ENCODE measurements around the gene ILKAP.

Gene ILKAP

DNA sequence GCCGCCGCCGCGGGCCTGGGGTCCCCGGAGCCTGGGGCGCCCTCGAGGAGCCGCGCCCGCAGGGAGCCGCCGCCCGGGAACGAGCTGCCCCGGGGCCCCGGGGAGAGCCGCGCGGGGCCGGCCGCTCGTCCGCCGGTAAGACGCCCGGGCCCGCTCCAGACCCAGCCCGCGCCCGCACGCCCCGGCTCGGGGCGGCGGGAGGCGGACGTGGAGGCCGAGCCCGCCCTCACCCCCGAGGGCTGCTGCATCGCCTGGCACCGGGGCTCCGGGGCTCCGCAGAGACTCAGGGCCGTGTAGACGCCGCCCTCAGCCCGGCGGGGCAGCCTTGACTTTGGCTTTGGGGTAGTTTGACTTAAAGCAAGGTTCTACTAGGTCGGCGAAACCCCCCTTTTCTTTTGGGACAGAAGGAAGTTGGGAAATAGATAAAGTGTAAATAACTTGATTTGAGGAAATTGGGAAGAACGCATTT is 44.4 kb downstream of the ILKAP start:
- TF ChIP-seq YY1 (IDR thresholded peaks at IDR 0.05; ENCODE audit: insufficient read depth, insufficient read length) (no peak), SUZ12 (IDR thresholded peaks at IDR 0.05; ENCODE audit: extremely low read depth, insufficient read depth, insufficient read length) (no peak), ZNF274 (IDR thresholded peaks at IDR 0.05; ENCODE audit: low read depth, low read length) (no peak)
- H3K4me1 ChIP-seq (ENCODE audit: insufficient read depth, insufficient read length): peaks cover 14% of the 10 kb centered on the region
- peak overlapping the region; percentile 54 for H3K4me3 ChIP-seq (ENCODE audit: insufficient read length, low read depth)
- peak overlapping the region; percentile 70 for H3K9ac ChIP-seq (ENCODE audit: insufficient read length, low read depth)
- H3K9me3 ChIP-seq (ENCODE audit: insufficient read depth, low read length): peaks cover 6% of the 10 kb centered on the region; the same call in 1 of the 2 replicates
- H3K36me3 ChIP-seq (ENCODE audit: insufficient read depth, insufficient read length, low read length): no peaks in the 10 kb centered on the region
- DNase-seq (ENCODE audit: low read depth, low spot score): no peak
- H3K27me3 ChIP-seq (ENCODE audit: insufficient read depth, insufficient read length): peaks cover 45% of the 10 kb centered on the region

DNA sequence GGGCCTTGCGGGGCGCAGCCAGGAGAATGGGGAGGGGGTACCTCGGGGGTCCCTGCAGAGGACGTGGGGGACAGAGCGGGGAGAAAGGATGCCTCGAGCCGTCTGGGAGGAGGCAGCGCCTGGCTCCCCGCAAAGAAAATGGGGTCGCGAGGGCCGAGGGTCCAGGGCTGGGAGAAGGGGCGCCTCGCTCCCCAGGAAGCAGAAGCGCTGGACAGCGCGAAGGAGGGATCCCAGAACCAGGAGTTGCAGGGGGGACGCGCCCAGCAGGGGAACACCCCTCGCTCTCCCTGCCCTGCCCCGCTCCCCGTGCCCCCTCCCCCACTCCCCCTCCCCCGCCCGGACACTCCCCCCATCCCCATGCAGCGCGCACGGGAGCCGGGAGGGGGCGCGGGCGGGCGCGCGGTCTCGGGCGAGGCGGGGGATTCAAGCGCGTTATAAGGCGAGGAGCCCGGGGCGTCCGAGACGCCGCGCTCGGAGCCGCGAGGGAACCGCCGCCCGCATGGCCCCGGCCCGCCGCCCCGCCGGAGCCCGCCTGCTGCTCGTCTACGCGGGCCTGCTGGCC is 44.9 kb downstream of the ILKAP start, which contains the start of gene ERFE:
Gene ERFE, plus strand, starts transcription at position 462 of the 562 bp plus-strand sequence. Its CDS starts 38 bp downstream, at position 500.
- peak within 1 kb of the TSS; percentile 70 for H3K9ac ChIP-seq (ENCODE audit: insufficient read length, low read depth)
- TF ChIP-seq YY1 (IDR thresholded peaks at IDR 0.05; ENCODE audit: insufficient read depth, insufficient read length) (no peak), SUZ12 (IDR thresholded peaks at IDR 0.05; ENCODE audit: extremely low read depth, insufficient read depth, insufficient read length) (no peak), ZNF274 (IDR thresholded peaks at IDR 0.05; ENCODE audit: low read depth, low read length) (no peak)
- H3K36me3 ChIP-seq (ENCODE audit: insufficient read depth, insufficient read length, low read length): no peaks in the 10 kb centered on the region
- H3K4me1 ChIP-seq (ENCODE audit: insufficient read depth, insufficient read length): peaks cover 14% of the 10 kb centered on the region
- H3K4me3 ChIP-seq (ENCODE audit: insufficient read length, low read depth): peak within 1 kb of the TSS; percentile 54
- peaks cover 7% of the 10 kb centered on the region; the same call in 1 of the 2 replicates for H3K9me3 ChIP-seq (ENCODE audit: insufficient read depth, low read length)
- DNase-seq (ENCODE audit: low read depth, low spot score): peak; percentile 50
- peaks cover 40% of the 10 kb centered on the region for H3K27me3 ChIP-seq (ENCODE audit: insufficient read depth, insufficient read length)

GRCh38 chr2:238158018-238158508 is 45.4 kb downstream of the ILKAP start:
- Histone ChIP-seq H3K4me1 (ENCODE audit: insufficient read depth, insufficient read length) (peaks cover 12% of the 10 kb centered on the region), H3K27me3 (ENCODE audit: insufficient read depth, insufficient read length) (peaks cover 34% of the 10 kb centered on the region), H3K9me3 (ENCODE audit: insufficient read depth, low read length) (peaks cover 7% of the 10 kb centered on the region; the same call in 1 of the 2 replicates), H3K4me3 (ENCODE audit: insufficient read length, low read depth) (no peak overlapping the region), H3K9ac (ENCODE audit: insufficient read length, low read depth) (no peak overlapping the region), H3K36me3 (ENCODE audit: insufficient read depth, insufficient read length, low read length) (no peaks in the 10 kb centered on the region)
- TF ChIP-seq YY1 (IDR thresholded peaks at IDR 0.05; ENCODE audit: insufficient read depth, insufficient read length) (no peak), SUZ12 (IDR thresholded peaks at IDR 0.05; ENCODE audit: extremely low read depth, insufficient read depth, insufficient read length) (no peak), ZNF274 (IDR thresholded peaks at IDR 0.05; ENCODE audit: low read depth, low read length) (no peak)
- no peak for DNase-seq (ENCODE audit: low read depth, low spot score)

- no peak overlapping the region for H3K4me3 ChIP-seq (ENCODE audit: insufficient read length, low read depth)
These were observed 45.9 kb downstream of the ILKAP start for GRCh38 chr2:238157506-238158017.

GRCh38 chr2:238155761-238156694 is 47.5 kb downstream of the ILKAP start:
- Histone ChIP-seq H3K4me1 (ENCODE audit: insufficient read depth, insufficient read length) (peaks cover 17% of the 10 kb centered on the region), H3K9me3 (ENCODE audit: insufficient read depth, low read length) (peaks cover 7% of the 10 kb centered on the region; the same call in 1 of the 2 replicates), H3K36me3 (ENCODE audit: insufficient read depth, insufficient read length, low read length) (no peaks in the 10 kb centered on the region), H3K4me3 (ENCODE audit: insufficient read length, low read depth) (no peak overlapping the region), H3K9ac (ENCODE audit: insufficient read length, low read depth) (no peak overlapping the region), H3K27me3 (ENCODE audit: insufficient read depth, insufficient read length) (peaks cover 14% of the 10 kb centered on the region)
- TF ChIP-seq YY1 (IDR thresholded peaks at IDR 0.05; ENCODE audit: insufficient read depth, insufficient read length) (no peak), ZNF274 (IDR thresholded peaks at IDR 0.05; ENCODE audit: low read depth, low read length) (no peak), SUZ12 (IDR thresholded peaks at IDR 0.05; ENCODE audit: extremely low read depth, insufficient read depth, insufficient read length) (no peak)
- no peak for DNase-seq (ENCODE audit: low read depth, low spot score)

More at GRCh38 chr2:238157506-238158017, 45.9 kb downstream of the ILKAP start:
- Histone ChIP-seq H3K9ac (ENCODE audit: insufficient read length, low read depth) (no peak overlapping the region), H3K36me3 (ENCODE audit: insufficient read depth, insufficient read length, low read length) (no peaks in the 10 kb centered on the region), H3K4me1 (ENCODE audit: insufficient read depth, insufficient read length) (peaks cover 12% of the 10 kb centered on the region), H3K9me3 (ENCODE audit: insufficient read depth, low read length) (peaks cover 7% of the 10 kb centered on the region; the same call in 1 of the 2 replicates), H3K27me3 (ENCODE audit: insufficient read depth, insufficient read length) (peaks cover 29% of the 10 kb centered on the region)
- DNase-seq (ENCODE audit: low read depth, low spot score): no peak
- TF ChIP-seq SUZ12 (IDR thresholded peaks at IDR 0.05; ENCODE audit: extremely low read depth, insufficient read depth, insufficient read length) (no peak), ZNF274 (IDR thresholded peaks at IDR 0.05; ENCODE audit: low read depth, low read length) (no peak), YY1 (IDR thresholded peaks at IDR 0.05; ENCODE audit: insufficient read depth, insufficient read length) (no peak)

- H3K4me3 ChIP-seq (ENCODE audit: insufficient read length, low read depth): no peak overlapping the region
- no peak overlapping the region for H3K9ac ChIP-seq (ENCODE audit: insufficient read length, low read depth)
- H3K27me3 ChIP-seq (ENCODE audit: insufficient read depth, insufficient read length): peaks cover 12% of the 10 kb centered on the region
- no peak for TF ChIP-seq ZNF274 (IDR thresholded peaks at IDR 0.05; ENCODE audit: low read depth, low read length)
- H3K4me1 ChIP-seq (ENCODE audit: insufficient read depth, insufficient read length): peaks cover 22% of the 10 kb centered on the region
- H3K36me3 ChIP-seq (ENCODE audit: insufficient read depth, insufficient read length, low read length): no peaks in the 10 kb centered on the region
- no peak for DNase-seq (ENCODE audit: low read depth, low spot score)
- H3K9me3 ChIP-seq (ENCODE audit: insufficient read depth, low read length): peaks cover 7% of the 10 kb centered on the region; the same call in 1 of the 2 replicates
These were observed 48.3 kb downstream of the ILKAP start for GRCh38 chr2:238155051-238155760.

All from NT2/D1 (cell line).